Stimulated activated CD4-positive, alpha-beta T cell treated with anti-CD3 and anti-CD28 coated beads, TNF-alpha, amount 100 ng/mL, for 48 hours (primary cell): ENCODE data around the gene FBXW7.
"Not testable (repeated sequence)": the region's sequence is repeated elsewhere in the genome, so short reads cannot be mapped to it uniquely, and the experiment has no call there.

Source experiments
- DNase-seq, 3 donors: peaks; one replicate each; pipeline ENCODE4 v3.0.0-alpha.2; 2020; ENCODE audit warnings: low read depth in 3 of 3

FBXW7 gene

GRCh38 chr4:152544533-152544932 lies 8.6 kb upstream of the FBXW7 start:
- not testable (repeated sequence) for DNase-seq

GRCh38 chr4:152540941-152541340 lies 5.0 kb upstream of the FBXW7 start:
- DNase-seq, result no peak

GRCh38 chr4:152540293-152540674 lies 4.4 kb upstream of the FBXW7 start:
- no peak for DNase-seq

GRCh38 chr4:152539556-152540292 lies 3.8 kb upstream of the FBXW7 start:
- DNase-seq, result no peak

GRCh38 chr4:152537881-152538280 lies 2.0 kb upstream of the FBXW7 start:
- DNase-seq, result no peak

- DNase-seq, result peak in 2 of 3 donors; percentile 55 to 57
Observed at GRCh38 chr4:152536545-152537182, 772 bp upstream of the FBXW7 start.

- DNase-seq, result no peak
Observed at GRCh38 chr4:152535360-152535902, 461 bp downstream of the FBXW7 start.

- peak; percentile 17 to 33 (median 17) for DNase-seq
Observed at GRCh38 chr4:152534541-152535359, 1.1 kb downstream of the FBXW7 start.

GRCh38 chr4:152531479-152531878 lies 4.4 kb downstream of the FBXW7 start:
- DNase-seq, result no peak

- no peak for DNase-seq
Observed at GRCh38 chr4:152530600-152530999, 5.3 kb downstream of the FBXW7 start.

GRCh38 chr4:152529880-152530279 lies 6.0 kb downstream of the FBXW7 start:
- DNase-seq, result no peak

- no peak for DNase-seq
Observed at GRCh38 chr4:152528060-152528459, 7.8 kb downstream of the FBXW7 start.

- DNase-seq, result no peak
Observed at GRCh38 chr4:152525878-152526277, 10.0 kb downstream of the FBXW7 start.

GRCh38 chr4:152524427-152524826 lies 11.5 kb downstream of the FBXW7 start:
- no peak for DNase-seq

GRCh38 chr4:152523731-152524130 lies 12.2 kb downstream of the FBXW7 start:
- DNase-seq, result no peak

GRCh38 chr4:152522754-152523153 lies 13.1 kb downstream of the FBXW7 start:
- DNase-seq, result no peak

GRCh38 chr4:152522245-152522644 lies 13.6 kb downstream of the FBXW7 start:
- DNase-seq, result no peak

GRCh38 chr4:152516156-152516555 lies 19.7 kb downstream of the FBXW7 start:
- no peak for DNase-seq

GRCh38 chr4:152515678-152516077 lies 20.2 kb downstream of the FBXW7 start:
- DNase-seq, result no peak

- no peak for DNase-seq
Observed at GRCh38 chr4:152514356-152514755, 21.5 kb downstream of the FBXW7 start.

GRCh38 chr4:152513078-152513477 lies 22.8 kb downstream of the FBXW7 start:
- no peak for DNase-seq

GRCh38 chr4:152512483-152512882 lies 23.4 kb downstream of the FBXW7 start:
- no peak for DNase-seq
